HT1080 (cell line): ENCODE data around the gene CA11. TPM values are rescaled to one million over a fixed set of nuclear protein-coding genes. Genes with fewer than 3 reads are reported as not detected.
"Not testable (repeated sequence)": the region's sequence is repeated elsewhere in the genome, so short reads cannot be mapped to it uniquely, and the experiment has no call there.

Experiments used
- DNase-seq: peaks from one replicate; pipeline ENCODE4 v3.0.0-alpha.2; 2015; ENCODE audit warnings: low read depth
- total RNA-seq: library from RNA; depleted of rRNA; stranded (reverse); fragments of >200 nt; shearing (Covaris generic); gene quantifications from 2 replicates; pipeline ENCODE4 v1.2.3, GENCODE V29; 2014

The CA11 gene
- total RNA-seq, 1 experiment from 2014 or later = 1.4 TPM

GRCh38 chr19:48642862-48643261 lies 3.1 kb downstream of the CA11 start:
- DNase-seq = no peak

- no peak for DNase-seq
These were observed 4.1 kb downstream of the CA11 start for GRCh38 chr19:48641850-48642249.

GRCh38 chr19:48639483-48640375 lies 6.3 kb downstream of the CA11 start:
- DNase-seq = no peak

- no peak for DNase-seq
These were observed 7.1 kb downstream of the CA11 start for GRCh38 chr19:48638831-48639381.

GRCh38 chr19:48637948-48638830 lies 7.8 kb downstream of the CA11 start:
- peak; percentile 74 for DNase-seq

- peak; percentile 98 for DNase-seq
These were observed 8.5 kb downstream of the CA11 start for GRCh38 chr19:48637449-48637947.

GRCh38 chr19:48636859-48637448 lies 9.0 kb downstream of the CA11 start, which contains the start of gene DBP:
Gene DBP, minus strand, starts transcription at chr19:48637379. Its CDS starts 385 bp downstream, at chr19:48636994.
- DNase-seq = peak; percentile 49

GRCh38 chr19:48635966-48636858 lies 9.8 kb downstream of the CA11 start:
- DNase-seq = no peak

- no peak for DNase-seq
These were observed 10.6 kb downstream of the CA11 start for GRCh38 chr19:48635263-48635965.

GRCh38 chr19:48634424-48635262 lies 11.3 kb downstream of the CA11 start:
- peak; percentile 92 for DNase-seq

- DNase-seq = no peak
These were observed 12.0 kb downstream of the CA11 start for GRCh38 chr19:48634036-48634342.

- no peak for DNase-seq
These were observed 12.6 kb downstream of the CA11 start for GRCh38 chr19:48633148-48634035.

GRCh38 chr19:48632692-48633147 lies 13.3 kb downstream of the CA11 start:
- peak; percentile 84 for DNase-seq

GRCh38 chr19:48632286-48632685 lies 13.7 kb downstream of the CA11 start:
- not testable (repeated sequence) for DNase-seq

GRCh38 chr19:48631225-48631624 lies 14.8 kb downstream of the CA11 start:
- no peak for DNase-seq

- no peak for DNase-seq
These were observed 15.5 kb downstream of the CA11 start for GRCh38 chr19:48630296-48631063.
